ENCODE results near the gene CTTNBP2NL.
"Not testable (repeated sequence)": the region's sequence is repeated elsewhere in the genome, so short reads cannot be mapped to it uniquely, and the experiment has no call there.

The CTTNBP2NL gene

GRCh38 chr1:112418099-112418892 is 22.3 kb downstream of the CTTNBP2NL start:
- no peak for FAIRE-seq

GRCh38 chr1:112423207-112423606 is 27.2 kb downstream of the CTTNBP2NL start:
- no peak for FAIRE-seq
- no peak for DNase-seq (ENCODE audit: low spot score)

More at GRCh38 chr1:112418099-112418892, 22.3 kb downstream of the CTTNBP2NL start:
- DNase-seq (ENCODE audit: low spot score): no peak

- FAIRE-seq; DNase-seq (ENCODE audit: low spot score): not testable (repeated sequence)
Observed at GRCh38 chr1:112423666-112424065, 27.7 kb downstream of the CTTNBP2NL start.

- FAIRE-seq (no peak), DNase-seq (ENCODE audit: low spot score) (no peak)
Observed at GRCh38 chr1:112429749-112430148, 33.7 kb downstream of the CTTNBP2NL start.

GRCh38 chr1:112431038-112431437 is 35.0 kb downstream of the CTTNBP2NL start:
- FAIRE-seq: no peak

GRCh38 chr1:112435448-112435847 is 39.4 kb downstream of the CTTNBP2NL start:
- FAIRE-seq (no peak), DNase-seq (ENCODE audit: low spot score) (no peak)

More at GRCh38 chr1:112431038-112431437, 35.0 kb downstream of the CTTNBP2NL start:
- no peak for DNase-seq (ENCODE audit: low spot score)

- FAIRE-seq (no peak), DNase-seq (ENCODE audit: low spot score) (no peak)
Observed at GRCh38 chr1:112436384-112437156, 40.6 kb downstream of the CTTNBP2NL start.

GRCh38 chr1:112438156-112438555 is 42.1 kb downstream of the CTTNBP2NL start:
- FAIRE-seq; DNase-seq (ENCODE audit: low spot score): not testable (repeated sequence)

GRCh38 chr1:112439592-112439991 is 43.6 kb downstream of the CTTNBP2NL start:
- FAIRE-seq: no peak
- no peak for DNase-seq (ENCODE audit: low spot score)

GRCh38 chr1:112440574-112440973 is 44.6 kb downstream of the CTTNBP2NL start:
- FAIRE-seq (no peak), DNase-seq (ENCODE audit: low spot score) (no peak)

- FAIRE-seq (no peak), DNase-seq (ENCODE audit: low spot score) (no peak)
Observed at GRCh38 chr1:112444269-112444668, 48.3 kb downstream of the CTTNBP2NL start.

GRCh38 chr1:112445596-112445995 is 49.6 kb downstream of the CTTNBP2NL start:
- FAIRE-seq (no peak), DNase-seq (ENCODE audit: low spot score) (no peak)

GRCh38 chr1:112446411-112446810 is 50.4 kb downstream of the CTTNBP2NL start:
- FAIRE-seq (no peak), DNase-seq (ENCODE audit: low spot score) (no peak)

GRCh38 chr1:112448904-112449629 is 53.1 kb downstream of the CTTNBP2NL start:
- DNase-seq (ENCODE audit: low spot score) (no peak), FAIRE-seq (no peak)

- no peak for DNase-seq (ENCODE audit: low spot score)
- FAIRE-seq: no peak
Observed at GRCh38 chr1:112449630-112449983, 53.6 kb downstream of the CTTNBP2NL start.

GRCh38 chr1:112450773-112451172 is 54.8 kb downstream of the CTTNBP2NL start:
- no peak for FAIRE-seq

GRCh38 chr1:112451301-112451700 is 55.3 kb downstream of the CTTNBP2NL start:
- not testable (repeated sequence) for DNase-seq (ENCODE audit: low spot score); FAIRE-seq

More at GRCh38 chr1:112450773-112451172, 54.8 kb downstream of the CTTNBP2NL start:
- no peak for DNase-seq (ENCODE audit: low spot score)

- FAIRE-seq: no peak
- no peak for DNase-seq (ENCODE audit: low spot score)
Observed at GRCh38 chr1:112453876-112454275, 57.9 kb downstream of the CTTNBP2NL start.

GRCh38 chr1:112454316-112454715 is 58.3 kb downstream of the CTTNBP2NL start:
- DNase-seq (ENCODE audit: low spot score) (no peak), FAIRE-seq (no peak)

GRCh38 chr1:112457241-112457640 is 61.2 kb downstream of the CTTNBP2NL start:
- DNase-seq (ENCODE audit: low spot score): no peak
- no peak for FAIRE-seq

- DNase-seq (ENCODE audit: low spot score) (no peak), FAIRE-seq (no peak)
Observed at GRCh38 chr1:112457955-112458354, 61.9 kb downstream of the CTTNBP2NL start.

GRCh38 chr1:112458756-112459155 is 62.7 kb downstream of the CTTNBP2NL start:
- no peak for FAIRE-seq
- DNase-seq (ENCODE audit: low spot score): no peak
